HG03280 (cell line): ENCODE data around the gene STKLD1.
"Not testable (repeated sequence)": the region's sequence is repeated elsewhere in the genome, so short reads cannot be mapped to it uniquely, and the experiment has no call there.

Source experiments
- ATAC-seq: cut with Tn5 transposase; IDR thresholded peaks from one replicate; pipeline ENCODE4 v1.9.1; 2021; ENCODE audit warnings: mild to moderate bottlenecking, moderate library complexity; ENCODE audit not compliant: unreplicated experiment

STKLD1 gene

GRCh38 chr9:133382507-133383141 is 6.5 kb downstream of the STKLD1 start:
- ATAC-seq: no peak

- no peak for ATAC-seq
Observed at GRCh38 chr9:133383438-133383837, 7.3 kb downstream of the STKLD1 start.

DNA sequence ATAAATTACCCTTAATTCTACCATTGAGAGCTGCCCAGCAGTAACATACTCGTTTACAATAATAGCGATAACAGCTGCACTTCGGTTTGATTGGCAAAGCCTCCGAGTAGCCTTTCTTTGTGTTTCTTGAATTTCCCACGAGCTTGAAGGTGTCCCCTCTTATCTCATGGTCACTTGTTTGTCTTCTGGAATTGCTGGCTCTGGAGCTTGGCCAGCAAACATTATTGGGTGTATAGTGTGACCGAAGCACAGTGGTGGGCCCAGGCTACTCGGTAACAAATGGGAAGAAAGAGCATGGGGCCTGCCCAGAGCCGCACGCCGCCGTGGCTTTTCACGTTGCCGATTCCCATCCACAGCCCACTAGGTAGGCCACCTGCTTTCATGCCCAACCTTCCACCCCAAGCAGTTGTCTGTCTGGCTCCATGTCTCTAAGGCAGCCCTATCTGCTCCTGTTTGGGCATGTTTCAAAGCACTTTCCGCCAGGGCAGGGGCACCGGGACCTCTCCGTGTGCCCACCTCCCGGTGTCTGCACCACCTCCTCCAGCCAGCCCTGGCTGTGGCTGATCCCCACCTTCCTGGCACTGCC is 8.7 kb downstream of the STKLD1 start:
- ATAC-seq: no peak

DNA sequence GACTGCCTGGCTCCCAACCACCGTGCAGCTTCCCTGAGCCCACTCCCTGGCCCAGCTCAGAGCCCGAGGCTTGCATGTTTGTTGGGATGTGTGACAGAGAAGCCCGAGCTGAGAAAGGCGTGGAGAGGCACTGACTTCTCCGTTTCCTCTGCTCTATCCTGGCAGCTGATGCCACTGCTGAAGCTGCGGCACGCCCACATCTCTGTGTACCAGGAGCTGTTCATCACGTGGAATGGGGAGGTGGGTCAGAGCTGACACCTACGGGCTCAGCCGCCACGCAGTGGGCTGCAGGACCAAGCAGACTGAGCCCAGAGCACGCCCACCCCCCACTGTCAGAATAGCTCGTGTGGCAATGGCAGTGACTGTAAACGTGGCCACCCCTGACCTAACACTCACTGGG is 9.3 kb downstream of the STKLD1 start:
- ATAC-seq: no peak

- no peak for ATAC-seq
Observed at GRCh38 chr9:133386338-133386737, 10.2 kb downstream of the STKLD1 start.

DNA sequence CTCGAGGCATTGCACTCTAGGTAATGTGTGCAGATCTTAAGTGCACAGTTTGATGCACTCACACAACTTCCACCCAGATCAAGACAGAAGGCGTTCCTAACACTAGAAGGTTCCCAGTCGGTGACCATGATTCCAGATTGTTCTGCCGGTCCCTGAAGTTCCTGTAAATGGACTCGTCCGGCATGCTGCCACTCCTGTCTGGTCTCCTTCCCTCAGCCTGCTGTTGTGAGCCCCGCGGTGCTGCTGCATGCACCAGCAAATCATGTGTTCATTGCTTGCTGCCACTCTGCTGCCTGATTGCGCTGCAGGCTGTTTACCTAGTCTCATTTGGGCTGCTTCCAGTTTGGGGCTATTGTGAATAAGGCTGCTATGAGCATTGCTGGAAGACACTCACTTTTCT is 11.5 kb downstream of the STKLD1 start:
- ATAC-seq: no peak

DNA sequence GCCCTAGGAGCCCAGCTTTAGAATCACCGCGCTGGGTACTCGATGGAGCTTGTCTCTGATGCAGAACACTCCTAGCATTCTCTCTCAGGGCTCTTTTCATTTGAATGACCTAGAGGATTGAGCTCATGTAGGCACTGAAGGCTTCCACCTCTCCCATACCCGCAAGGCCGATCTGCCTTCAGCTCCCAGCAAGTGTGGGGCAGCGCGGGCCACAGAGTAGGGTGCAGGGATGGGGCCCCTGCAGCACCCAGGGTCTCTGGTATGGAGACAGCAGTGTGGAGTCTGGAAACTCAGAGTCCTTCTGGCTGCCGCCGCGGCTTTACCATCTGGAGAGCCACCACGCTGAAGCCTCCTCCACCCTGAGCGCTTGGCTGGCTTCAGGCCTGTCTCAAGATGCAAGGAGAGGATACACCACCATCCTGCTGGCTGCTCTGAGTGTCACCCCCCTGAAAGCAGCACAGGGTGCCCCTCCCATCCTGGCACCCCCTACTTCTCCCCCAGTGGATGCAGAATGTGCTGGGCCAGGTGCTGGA is 12.9 kb downstream of the STKLD1 start:
- no peak for ATAC-seq

DNA sequence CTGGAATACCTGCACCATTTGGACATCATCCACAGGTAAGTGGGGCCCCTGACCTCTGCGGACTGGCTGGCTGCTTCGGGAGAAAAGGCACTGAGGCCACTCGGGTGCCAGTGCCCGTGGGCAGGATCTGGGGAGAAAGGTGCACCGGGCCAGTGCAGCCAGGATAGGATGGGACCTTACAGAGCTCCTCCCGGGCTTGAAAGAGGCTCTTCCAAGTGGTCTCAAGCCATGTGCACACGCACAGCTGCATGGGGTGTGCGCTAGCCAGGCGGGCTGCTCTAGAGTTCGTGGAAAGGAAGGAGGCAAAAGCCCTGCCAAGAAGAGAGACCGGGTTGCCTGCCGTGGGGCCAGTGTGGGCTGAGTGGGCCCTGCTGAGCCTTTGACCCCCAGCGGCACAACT is 13.4 kb downstream of the STKLD1 start:
- ATAC-seq: no peak

GRCh38 chr9:133390713-133391112 is 14.5 kb downstream of the STKLD1 start:
- ATAC-seq: no peak

DNA sequence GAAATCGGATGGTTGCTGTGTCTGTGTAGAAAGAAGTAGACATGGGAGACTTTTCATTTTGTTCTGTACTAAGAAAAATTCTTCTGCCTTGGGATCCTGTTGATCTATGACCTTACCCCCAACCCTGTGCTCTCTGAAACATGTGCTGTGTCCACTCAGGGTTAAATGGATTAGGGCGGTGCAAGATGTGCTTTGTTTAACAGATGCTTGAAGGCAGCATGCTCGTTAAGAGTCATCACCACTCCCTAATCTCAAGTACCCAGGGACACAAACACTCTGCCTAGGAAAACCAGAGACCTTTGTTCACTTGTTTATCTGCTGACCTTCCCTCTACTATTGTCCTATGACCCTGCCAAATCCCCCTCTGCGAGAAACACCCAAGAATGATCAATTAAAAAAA is 15.3 kb downstream of the STKLD1 start:
- ATAC-seq: not testable (repeated sequence)

GRCh38 chr9:133392308-133392707 is 16.1 kb downstream of the STKLD1 start:
- ATAC-seq: not testable (repeated sequence)

- no peak for ATAC-seq
Observed at GRCh38 chr9:133393399-133393798, 17.2 kb downstream of the STKLD1 start.

DNA sequence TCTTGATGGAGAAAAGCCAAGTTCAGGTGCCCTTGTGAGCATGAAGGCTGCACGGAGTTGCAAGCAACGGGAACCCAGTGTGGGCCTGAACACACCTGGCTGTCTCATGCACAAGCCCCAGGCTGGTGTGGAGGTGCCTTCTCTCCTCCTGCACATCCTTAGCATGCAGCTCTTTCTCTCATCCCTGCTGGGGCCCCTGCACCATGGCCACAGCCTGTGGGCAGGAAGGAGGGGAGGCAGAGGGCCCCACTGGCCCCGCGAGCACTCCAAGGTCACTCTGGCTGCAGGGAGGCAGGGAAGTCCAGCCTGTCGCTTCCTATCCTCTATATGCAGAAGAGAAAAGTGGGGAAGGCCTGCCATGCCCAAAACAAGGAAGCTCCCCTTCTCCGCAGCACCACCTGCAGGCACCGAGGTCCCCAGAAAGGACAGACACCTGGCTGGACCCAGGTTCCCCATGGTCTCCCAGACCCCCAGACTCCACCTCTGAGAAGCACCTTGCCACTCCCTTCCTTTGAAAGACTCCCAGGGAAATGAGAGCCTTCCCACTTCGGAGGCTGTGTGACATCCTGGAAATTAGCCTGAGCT is 18.6 kb downstream of the STKLD1 start:
- no peak for ATAC-seq

DNA sequence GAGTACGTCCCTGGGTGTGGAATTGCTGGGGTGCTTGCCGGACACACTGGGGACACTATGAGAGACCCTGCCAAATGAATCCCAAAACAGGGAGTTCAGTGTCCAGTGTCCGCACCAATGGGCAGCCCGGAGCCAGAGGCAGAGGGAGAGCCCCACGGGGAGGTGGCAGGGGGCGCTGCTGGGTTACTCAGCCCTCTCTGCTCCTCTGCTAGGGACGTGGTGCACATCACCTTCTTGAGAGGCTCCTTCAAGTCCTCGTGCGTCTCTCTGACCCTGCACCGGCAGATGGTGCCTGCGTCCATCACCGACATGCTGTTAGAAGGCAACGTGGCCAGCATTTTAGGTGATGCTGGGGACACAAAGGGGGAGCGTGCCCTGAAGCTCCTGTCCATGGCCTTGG is 20.8 kb downstream of the STKLD1 start:
- ATAC-seq: no peak

GRCh38 chr9:133397370-133397769 is 21.2 kb downstream of the STKLD1 start:
- no peak for ATAC-seq

GRCh38 chr9:133397895-133398294 is 21.7 kb downstream of the STKLD1 start:
- ATAC-seq: no peak

GRCh38 chr9:133400292-133400691 is 24.1 kb downstream of the STKLD1 start:
- ATAC-seq: no peak

DNA sequence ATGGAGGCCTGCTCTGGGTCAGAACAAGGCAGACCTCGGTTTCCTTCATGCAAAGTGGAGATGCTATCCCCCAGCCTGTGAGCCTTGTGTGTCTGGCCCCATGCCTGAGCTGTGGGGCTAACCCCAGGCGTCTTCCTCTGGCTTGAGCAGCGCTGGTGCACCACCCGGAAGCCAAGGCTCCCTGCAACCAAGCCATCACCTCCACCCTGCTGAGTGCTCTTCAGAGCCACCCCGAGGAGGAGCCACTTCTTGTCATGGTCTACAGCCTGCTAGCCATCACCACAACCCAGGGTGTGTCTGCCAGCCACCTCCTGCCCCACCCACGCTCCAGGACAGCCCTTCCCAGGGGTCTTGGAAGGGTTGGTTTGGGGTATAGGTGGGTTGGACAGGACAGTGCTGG is 25.4 kb downstream of the STKLD1 start:
- no peak for ATAC-seq

- no peak for ATAC-seq
Observed at GRCh38 chr9:133402689-133403088, 26.5 kb downstream of the STKLD1 start.

- no peak for ATAC-seq
Observed at GRCh38 chr9:133403766-133404453, 27.7 kb downstream of the STKLD1 start.

GRCh38 chr9:133404454-133405002 is 28.4 kb downstream of the STKLD1 start:
- no peak for ATAC-seq
